DOHH2 (cell line): ENCODE results near the gene DNAH6.

ENCODE experiments used
- H3F3A ChIP-seq: fragments of 200-600 bp; sonication (generic), shearing (Covaris generic); 2 replicates; pipeline ENCODE4 v1.6.0; 2016; ENCODE audit warnings: antibody characterized with exemption, mild to moderate bottlenecking; ENCODE audit not compliant: control insufficient read depth, insufficient read depth
- H3K27ac ChIP-seq: fragments of 200-600 bp; sonication (generic); 2 replicates; pipeline ENCODE4 v1.5.1; 2014; ENCODE audit warnings: low read depth, mild to moderate bottlenecking, low read length, moderate library complexity
- H3K27me3 ChIP-seq: fragments of 200-600 bp; sonication (generic); 2 replicates; pipeline ENCODE4 v1.6.1; 2014; ENCODE audit warnings: mild to moderate bottlenecking, low read length, mixed read lengths; ENCODE audit not compliant: control insufficient read depth
- H3K36me3 ChIP-seq: fragments of 200-600 bp; sonication (generic); 2 replicates; pipeline ENCODE4 v1.6.1; 2014; ENCODE audit warnings: mild to moderate bottlenecking, low read length, moderate library complexity, mixed read lengths; ENCODE audit not compliant: control insufficient read depth
- H3K4me1 ChIP-seq: fragments of 200-600 bp; sonication (generic); 2 replicates; pipeline ENCODE4 v1.6.1; 2014; ENCODE audit warnings: mild to moderate bottlenecking, low read length, mixed read lengths; ENCODE audit not compliant: control insufficient read depth
- H3K4me2 ChIP-seq: fragments of 200-600 bp; sonication (generic); 2 replicates; pipeline ENCODE4 v1.6.0; 2014; ENCODE audit warnings: mild to moderate bottlenecking, low read length, moderate library complexity
- H3K4me3 ChIP-seq: fragments of 200-600 bp; sonication (generic); 2 replicates; pipeline ENCODE4 v1.5.1; 2014; ENCODE audit warnings: mild to moderate bottlenecking, low read length, mixed read lengths
- H3K79me2 ChIP-seq: fragments of 200-600 bp; sonication (generic); 2 replicates; pipeline ENCODE4 v1.6.1; 2014; ENCODE audit warnings: mild to moderate bottlenecking, low read length, mixed read lengths; ENCODE audit not compliant: control insufficient read depth
- H3K9me2 ChIP-seq: fragments of 200-600 bp; sonication (generic); replicated peaks from 2 replicates; pipeline ENCODE4 v1.6.1; 2014; ENCODE audit warnings: mild to moderate bottlenecking, low read length, mixed read lengths; ENCODE audit not compliant: control insufficient read depth
- H3K9me3 ChIP-seq: fragments of 200-600 bp; sonication (generic); 2 replicates; pipeline ENCODE4 v1.6.1; 2014; ENCODE audit warnings: antibody characterized with exemption, low read length, mixed read lengths; ENCODE audit not compliant: control insufficient read depth, insufficient read depth
- H4K20me1 ChIP-seq: fragments of 200-600 bp; sonication (generic); 2 replicates; pipeline ENCODE4 v1.6.0; 2014; ENCODE audit warnings: low read depth, mild to moderate bottlenecking, antibody characterized with exemption, low read length, moderate library complexity; ENCODE audit not compliant: control insufficient read depth, insufficient read depth
- EZH2phosphoT487 ChIP-seq: fragments of 200-600 bp; sonication (generic); IDR thresholded peaks from 2 replicates; pipeline ENCODE4 v1.6.1; 2017; ENCODE audit warnings: borderline replicate concordance, mild to moderate bottlenecking, antibody characterized with exemption, low read length, moderate library complexity, mixed read lengths
- TF ChIP-seq, protein P1 (sequence below): fragments of 200-600 bp; sonication (generic); IDR thresholded peaks from one replicate; pipeline ENCODE4 v1.5.1; 2014; ENCODE audit warnings: antibody characterized with exemption, mild to moderate bottlenecking, low read depth, low read length; ENCODE audit not compliant: poor library complexity, severe bottlenecking

DNAH6 gene

GRCh38 chr2:84495539-84496146, 20.7 kb upstream of the DNAH6 start:
- Histone ChIP-seq H3K4me1 (peaks cover 4% of the 10 kb centered on the region; the same call in 1 of the 2 replicates), H3K4me3 (no peak overlapping the region), H3K9me3 (no peaks in the 10 kb centered on the region), H3K9me2 (no peaks in the 10 kb centered on the region), H3K4me2 (no peak overlapping the region), H3K36me3 (no peaks in the 10 kb centered on the region), H3K27me3 (no peaks in the 10 kb centered on the region), H3K79me2 (no peaks in the 10 kb centered on the region), H4K20me1 (no peaks in the 10 kb centered on the region), H3F3A (no peaks in the 10 kb centered on the region), H3K27ac (no peak overlapping the region)
- TF ChIP-seq, protein P1, sequence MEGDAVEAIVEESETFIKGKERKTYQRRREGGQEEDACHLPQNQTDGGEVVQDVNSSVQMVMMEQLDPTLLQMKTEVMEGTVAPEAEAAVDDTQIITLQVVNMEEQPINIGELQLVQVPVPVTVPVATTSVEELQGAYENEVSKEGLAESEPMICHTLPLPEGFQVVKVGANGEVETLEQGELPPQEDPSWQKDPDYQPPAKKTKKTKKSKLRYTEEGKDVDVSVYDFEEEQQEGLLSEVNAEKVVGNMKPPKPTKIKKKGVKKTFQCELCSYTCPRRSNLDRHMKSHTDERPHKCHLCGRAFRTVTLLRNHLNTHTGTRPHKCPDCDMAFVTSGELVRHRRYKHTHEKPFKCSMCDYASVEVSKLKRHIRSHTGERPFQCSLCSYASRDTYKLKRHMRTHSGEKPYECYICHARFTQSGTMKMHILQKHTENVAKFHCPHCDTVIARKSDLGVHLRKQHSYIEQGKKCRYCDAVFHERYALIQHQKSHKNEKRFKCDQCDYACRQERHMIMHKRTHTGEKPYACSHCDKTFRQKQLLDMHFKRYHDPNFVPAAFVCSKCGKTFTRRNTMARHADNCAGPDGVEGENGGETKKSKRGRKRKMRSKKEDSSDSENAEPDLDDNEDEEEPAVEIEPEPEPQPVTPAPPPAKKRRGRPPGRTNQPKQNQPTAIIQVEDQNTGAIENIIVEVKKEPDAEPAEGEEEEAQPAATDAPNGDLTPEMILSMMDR, result peak; percentile 55
- TF ChIP-seq EZH2phosphoT487, result no peak

- Histone ChIP-seq H3K4me3 (no peak overlapping the region), H3K9me3 (no peaks in the 10 kb centered on the region), H3K36me3 (no peaks in the 10 kb centered on the region), H3K4me1 (peaks cover 4% of the 10 kb centered on the region; the same call in 1 of the 2 replicates), H3K9me2 (no peaks in the 10 kb centered on the region), H3K27me3 (no peaks in the 10 kb centered on the region), H3K79me2 (no peaks in the 10 kb centered on the region), H4K20me1 (no peaks in the 10 kb centered on the region), H3K27ac (no peak overlapping the region), H3K4me2 (no peak overlapping the region), H3F3A (no peaks in the 10 kb centered on the region)
- TF ChIP-seq EZH2phosphoT487, result no peak
- TF ChIP-seq, protein P1, result no peak
Measured at GRCh38 chr2:84496386-84496785, 19.9 kb upstream of the DNAH6 start.

- no peaks in the 10 kb centered on the region for H3K36me3 ChIP-seq
- H3K27ac ChIP-seq, result no peak overlapping the region
- H3K4me1 ChIP-seq, result peaks cover 4% of the 10 kb centered on the region; the same call in 1 of the 2 replicates
- no peak overlapping the region for H3K4me2 ChIP-seq
- H4K20me1 ChIP-seq, result no peaks in the 10 kb centered on the region
- H3K9me2 ChIP-seq, result no peaks in the 10 kb centered on the region
- no peaks in the 10 kb centered on the region for H3K27me3 ChIP-seq
- no peaks in the 10 kb centered on the region for H3K79me2 ChIP-seq
- no peak for TF ChIP-seq EZH2phosphoT487
- TF ChIP-seq, protein P1, result no peak
- no peak overlapping the region for H3K4me3 ChIP-seq
- H3F3A ChIP-seq, result no peaks in the 10 kb centered on the region
- no peaks in the 10 kb centered on the region for H3K9me3 ChIP-seq
Measured at GRCh38 chr2:84497285-84497684, 19.0 kb upstream of the DNAH6 start.
